Common myeloid progenitor, CD34-positive (primary cell): ENCODE results near the gene BRINP3. TPM values are rescaled to one million over a fixed set of nuclear protein-coding genes. Genes with fewer than 3 reads are reported as not detected.
"Not testable (repeated sequence)": the region's sequence is repeated elsewhere in the genome, so short reads cannot be mapped to it uniquely, and the experiment has no call there.

Experiments
- CTCF ChIA-PET: fragments of 350-600 bp; sonication (Branson Sonifier 250); formaldehyde crosslinking; loops from one replicate; lab custom pipeline; 2021; ENCODE audit warnings: antibody characterized with exemption; lab: Charles Lee
- POLR2A ChIA-PET: fragments of 350-600 bp; sonication (Branson Sonifier 250); formaldehyde crosslinking; loops from one replicate; lab custom pipeline; 2021; ENCODE audit warnings: antibody characterized with exemption; lab: Charles Lee
- DNase-seq, 3 donors: peaks; one replicate each; pipeline versions ENCODE4 v3.0.0 to v3.0.0-alpha.2; 2013
- H3K27ac ChIP-seq, 2 experiments: 1 replicate in 1 of 2; 2 replicates in 1 of 2; pipeline ENCODE4 v1.7.0; 2013; ENCODE audit warnings: inconsistent platforms in 2 of 2, low read length in 2 of 2, mild to moderate bottlenecking in 2 of 2, low read depth in 1 of 2, moderate library complexity in 1 of 2; ENCODE audit not compliant: severe bottlenecking in 2 of 2, insufficient read depth in 1 of 2, poor library complexity in 1 of 2
- H3K27me3 ChIP-seq, 5 experiments: replicated peaks in 2 of 5; 1 replicate in 3 of 5; 2 replicates in 2 of 5; pipeline versions ENCODE4 v1.6.1 to v1.7.0; 2013; ENCODE audit warnings: low read length in 4 of 5, mild to moderate bottlenecking in 2 of 5, moderate library complexity in 2 of 5, inconsistent platforms in 1 of 5; ENCODE audit not compliant: insufficient read depth in 5 of 5, control insufficient read depth in 4 of 5
- H3K36me3 ChIP-seq, 4 experiments: 1 replicate in 2 of 4; 2 replicates in 2 of 4; pipeline versions ENCODE4 v1.6.1 to v1.7.0; 2013; ENCODE audit warnings: low read length in 3 of 4, control low read depth in 1 of 4, mild to moderate bottlenecking in 1 of 4; ENCODE audit not compliant: control insufficient read depth in 4 of 4, insufficient read depth in 4 of 4
- H3K4me1 ChIP-seq, 4 experiments: 1 replicate in 3 of 4; 2 replicates in 1 of 4; pipeline versions ENCODE4 v1.6.1 to v1.7.1; 2013; ENCODE audit warnings: low read length in 3 of 4, mild to moderate bottlenecking in 3 of 4, control low read depth in 1 of 4, inconsistent platforms in 1 of 4, moderate library complexity in 1 of 4; ENCODE audit not compliant: control insufficient read depth in 4 of 4, insufficient read depth in 4 of 4; ENCODE audit errors: control extremely low read depth in 1 of 4
- H3K4me3 ChIP-seq, 7 experiments: 1 replicate in 4 of 7; 2 replicates in 3 of 7; pipeline versions ENCODE4 v1.5.1 to v1.7.0; 2013; ENCODE audit warnings: mild to moderate bottlenecking in 7 of 7, low read length in 6 of 7, moderate library complexity in 6 of 7, inconsistent platforms in 2 of 7, low read depth in 2 of 7, control low read depth in 1 of 7; ENCODE audit not compliant: insufficient read depth in 4 of 7, control insufficient read depth in 1 of 7; ENCODE audit errors: extremely low read depth in 1 of 7
- H3K9me3 ChIP-seq, 5 experiments: 1 replicate in 4 of 5; 2 replicates in 1 of 5; pipeline versions ENCODE4 v1.6.1 to v1.7.1; 2013; ENCODE audit warnings: low read length in 4 of 5, mild to moderate bottlenecking in 2 of 5, inconsistent platforms in 1 of 5, low read depth in 1 of 5, moderate library complexity in 1 of 5; ENCODE audit not compliant: control insufficient read depth in 4 of 5, insufficient read depth in 2 of 5; ENCODE audit errors: control extremely low read depth in 1 of 5
- WGBS: methylation state at CpG from one replicate; pipeline ENCODE4 v1.1.5; 2013; ENCODE audit not compliant: insufficient coverage; 5-methylcytosine and 5-hydroxymethylcytosine counted together
- polyA plus RNA-seq: library from polyadenylated mRNA; unstranded; fragments of 120-200 nt; gene quantifications from one replicate; pipeline ENCODE4 v1.2.1, GENCODE V29; 2013

The BRINP3 gene
- not detected for polyA plus RNA-seq

- Histone ChIP-seq H3K36me3 (no peaks in the 10 kb centered on the region), H3K27ac (no peak within 1 kb of the TSS), H3K27me3 (peaks cover 13 to 68% (median 51%) of the 10 kb centered on the region in 5 experiments), H3K4me1 (peaks cover 0 to 30% (median 18%) of the 10 kb centered on the region in 4 experiments), H3K4me3 (peak within 1 kb of the TSS in 5 of 7 experiments; percentile 21 to 66 (median 44)), H3K9me3 (no peaks in the 10 kb centered on the region)
- ChIA-PET CTCF (no interaction called here), POLR2A (no interaction called here)
- DNase-seq = peak in 2 of 3 donors; percentile 24 to 33
- 2% methylated on average over 3 of the region's 4 CpGs for WGBS
These were observed at the start of gene BRINP3 for GRCh38 chr1:190477762-190478148. Gene BRINP3 (minus strand): TSS chr1:190477864.

DNA sequence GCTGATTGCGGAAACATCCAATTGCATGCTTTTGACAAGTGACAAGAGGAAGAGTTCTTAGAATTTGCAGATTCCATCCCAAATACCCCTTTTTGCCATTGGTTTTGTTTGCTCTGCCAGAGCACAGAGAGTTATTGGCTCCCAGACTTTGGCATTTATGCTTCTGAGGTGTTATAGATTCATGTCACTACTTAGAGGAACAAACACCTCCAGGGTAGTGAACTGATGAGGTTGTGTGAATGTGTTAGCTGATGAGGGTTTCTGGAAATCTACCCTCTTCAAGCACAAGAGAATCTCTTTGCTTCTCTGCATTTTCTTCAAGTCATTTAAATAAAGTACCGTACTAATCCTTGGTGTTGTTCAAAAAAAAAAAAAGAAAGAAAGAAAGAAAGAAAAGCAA, 33.9 kb upstream of the BRINP3 start:
- Histone ChIP-seq H3K4me3 (no peak overlapping the region), H3K36me3 (no peaks in the 10 kb centered on the region), H3K27me3 (no peaks in the 10 kb centered on the region), H3K9me3 (no peaks in the 10 kb centered on the region), H3K4me1 (no peaks in the 10 kb centered on the region), H3K27ac (no peak overlapping the region)
- CTCF ChIA-PET = no interaction called here
- no peak for DNase-seq
- WGBS = 100% methylated on average over 1 of the region's 2 CpGs
- POLR2A ChIA-PET = no interaction called here

DNA sequence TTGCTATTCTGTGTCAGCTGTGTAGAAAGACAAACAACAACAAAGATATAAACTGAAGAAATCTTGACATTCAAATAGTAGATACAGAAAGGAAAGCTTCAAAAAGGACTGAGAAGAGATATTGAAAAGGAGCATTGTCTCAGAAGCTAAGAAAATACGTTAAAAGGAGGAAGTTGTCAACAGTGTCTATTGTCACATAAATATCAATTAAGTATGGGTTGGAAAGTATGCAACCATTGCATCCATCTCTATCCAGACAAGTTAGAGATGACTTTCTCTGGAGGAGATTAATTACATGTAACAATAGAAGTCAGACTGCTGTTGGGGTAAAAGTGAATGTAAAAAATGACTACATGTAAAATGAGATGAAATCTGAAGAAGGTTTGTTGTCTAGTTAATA, 29.7 kb upstream of the BRINP3 start:
- POLR2A ChIA-PET = no interaction called here
- CTCF ChIA-PET = no interaction called here
- Histone ChIP-seq H3K4me3 (no peak overlapping the region), H3K4me1 (no peaks in the 10 kb centered on the region), H3K9me3 (no peaks in the 10 kb centered on the region), H3K36me3 (no peaks in the 10 kb centered on the region), H3K27me3 (no peaks in the 10 kb centered on the region), H3K27ac (no peak overlapping the region)
- no CpG with 5 or more reads among the region's 1 CpG for WGBS
- no peak for DNase-seq

DNA sequence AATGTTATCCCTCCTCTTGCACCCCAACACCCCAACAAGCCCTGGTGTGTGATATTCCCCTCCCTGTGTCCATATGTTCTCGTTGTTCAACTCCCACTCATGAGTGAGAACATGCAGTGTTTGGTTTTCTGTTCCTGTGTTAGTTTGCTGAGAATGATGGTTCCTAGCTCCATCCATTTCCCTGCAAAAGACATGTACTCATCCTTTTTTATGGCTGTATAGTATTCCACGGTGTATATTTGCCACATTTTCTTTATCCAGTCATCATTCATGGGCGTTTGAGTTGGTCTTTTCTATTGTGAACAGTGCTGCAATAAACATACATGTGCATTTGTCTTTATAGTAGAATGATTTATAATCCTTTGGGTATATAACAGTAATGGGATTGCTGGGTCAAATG, 26.9 kb upstream of the BRINP3 start:
- POLR2A ChIA-PET, H3K4me1 ChIP-seq, DNase-seq, CTCF ChIA-PET, H3K9me3 ChIP-seq, H3K36me3 ChIP-seq, H3K27me3 ChIP-seq, H3K4me3 ChIP-seq, H3K27ac ChIP-seq: not testable (repeated sequence)
- no CpG with 5 or more reads among the region's 3 CpGs for WGBS

DNA sequence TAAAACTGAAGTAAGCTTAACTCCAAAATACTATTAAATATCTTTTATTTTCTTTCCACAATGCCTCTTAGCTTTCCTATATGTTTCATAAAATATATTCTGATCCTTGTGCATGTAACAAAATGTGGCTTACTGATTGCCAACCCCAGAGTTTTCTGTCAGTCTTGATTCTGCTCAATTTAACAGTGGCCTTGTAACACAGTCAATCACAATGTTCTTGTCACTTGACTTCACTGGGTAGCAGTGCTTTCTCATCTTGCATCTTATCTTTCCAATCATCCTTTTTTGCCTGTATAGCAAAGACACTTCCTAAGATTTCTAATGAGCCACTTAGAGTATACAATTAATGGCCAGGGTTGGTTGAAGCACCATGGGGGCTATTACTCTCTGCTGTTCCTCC, 19.9 kb upstream of the BRINP3 start:
- ChIA-PET POLR2A (no interaction called here), CTCF (no interaction called here)
- no peak for DNase-seq
- Histone ChIP-seq H3K4me1 (no peaks in the 10 kb centered on the region), H3K9me3 (no peaks in the 10 kb centered on the region), H3K4me3 (no peak overlapping the region), H3K27me3 (no peaks in the 10 kb centered on the region), H3K36me3 (no peaks in the 10 kb centered on the region), H3K27ac (no peak overlapping the region)

DNA sequence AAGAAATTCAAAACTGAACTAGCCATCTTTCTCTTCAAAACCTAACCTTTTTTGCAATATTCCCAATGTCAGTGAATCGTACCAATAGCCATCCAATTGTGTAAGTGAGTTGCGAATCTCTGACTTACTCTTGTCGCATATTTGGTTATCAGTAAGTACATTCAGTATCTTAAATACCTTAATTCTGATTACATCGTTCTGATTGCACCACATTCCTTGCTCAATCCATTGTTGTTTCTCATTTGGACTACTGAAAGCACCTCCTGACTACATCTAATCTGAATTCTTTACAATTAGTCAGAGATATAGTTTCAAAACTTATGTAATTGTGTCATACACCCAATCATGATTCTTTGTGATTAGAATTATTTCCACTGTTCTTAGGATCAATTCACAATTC, 16.8 kb upstream of the BRINP3 start:
- Histone ChIP-seq H3K36me3 (no peaks in the 10 kb centered on the region), H3K9me3 (no peaks in the 10 kb centered on the region), H3K27me3 (no peaks in the 10 kb centered on the region), H3K4me3 (no peak overlapping the region), H3K4me1 (no peaks in the 10 kb centered on the region), H3K27ac (no peak overlapping the region)
- no peak for DNase-seq
- ChIA-PET CTCF (no interaction called here), POLR2A (no interaction called here)
- WGBS = 100% methylated on average over 1 of the region's 4 CpGs

GRCh38 chr1:190491404-190491803, 13.7 kb upstream of the BRINP3 start:
- CTCF ChIA-PET = no interaction called here

More at GRCh38 chr1:190491404-190491803, 13.7 kb upstream of the BRINP3 start:
- no peak overlapping the region for H3K27ac ChIP-seq
- POLR2A ChIA-PET = no interaction called here
- H3K4me3 ChIP-seq = no peak overlapping the region
- DNase-seq = no peak
- no CpG with 5 or more reads among the region's 2 CpGs for WGBS
- no peaks in the 10 kb centered on the region for H3K36me3 ChIP-seq
- H3K9me3 ChIP-seq = no peaks in the 10 kb centered on the region
- no peaks in the 10 kb centered on the region for H3K4me1 ChIP-seq
- no peaks in the 10 kb centered on the region for H3K27me3 ChIP-seq
